ENCODE measurements around the gene WDR1.

Gene WDR1

GRCh38 chr4:10080589-10081217 is 35.9 kb downstream of the WDR1 start:
- WGBS, result 97% methylated on average over 10 of the region's 10 CpGs
- Histone ChIP-seq H3K4me3 (ENCODE audit: low read length) (no peak overlapping the region), H3K27ac (ENCODE audit: low read depth, low read length) (no peak overlapping the region), H3K36me3 (ENCODE audit: insufficient read depth, low read length) (peaks cover 99% of the 10 kb centered on the region), H3K9ac (ENCODE audit: low read depth, low read length) (no peak overlapping the region), H3K4me1 (ENCODE audit: insufficient read depth, low read length) (no peaks in the 10 kb centered on the region), H3K9me3 (ENCODE audit: insufficient read depth, low read depth, low read length) (no peaks in the 10 kb centered on the region), H3K27me3 (ENCODE audit: insufficient read depth, low read length) (no peaks in the 10 kb centered on the region)

GRCh38 chr4:10079912-10080588 is 36.5 kb downstream of the WDR1 start:
- Histone ChIP-seq H3K4me1 (ENCODE audit: insufficient read depth, low read length) (no peaks in the 10 kb centered on the region), H3K9ac (ENCODE audit: low read depth, low read length) (no peak overlapping the region), H3K4me3 (ENCODE audit: low read length) (no peak overlapping the region), H3K9me3 (ENCODE audit: insufficient read depth, low read depth, low read length) (no peaks in the 10 kb centered on the region), H3K36me3 (ENCODE audit: insufficient read depth, low read length) (peaks cover 99% of the 10 kb centered on the region), H3K27ac (ENCODE audit: low read depth, low read length) (no peak overlapping the region), H3K27me3 (ENCODE audit: insufficient read depth, low read length) (no peaks in the 10 kb centered on the region)
- 95% methylated on average over 8 of the region's 8 CpGs for WGBS

GRCh38 chr4:10079256-10079655 is 37.3 kb downstream of the WDR1 start:
- H3K27ac ChIP-seq (ENCODE audit: low read depth, low read length), result no peak overlapping the region
- no peaks in the 10 kb centered on the region for H3K9me3 ChIP-seq (ENCODE audit: insufficient read depth, low read depth, low read length)
- no peaks in the 10 kb centered on the region for H3K27me3 ChIP-seq (ENCODE audit: insufficient read depth, low read length)
- 89% methylated on average over 15 of the region's 15 CpGs for WGBS
- H3K9ac ChIP-seq (ENCODE audit: low read depth, low read length), result no peak overlapping the region
- H3K4me3 ChIP-seq (ENCODE audit: low read length), result no peak overlapping the region
- no peaks in the 10 kb centered on the region for H3K4me1 ChIP-seq (ENCODE audit: insufficient read depth, low read length)
- H3K36me3 ChIP-seq (ENCODE audit: insufficient read depth, low read length), result peaks cover 99% of the 10 kb centered on the region

GRCh38 chr4:10078481-10079233 is 37.9 kb downstream of the WDR1 start:
- Histone ChIP-seq H3K4me1 (ENCODE audit: insufficient read depth, low read length) (no peaks in the 10 kb centered on the region), H3K27me3 (ENCODE audit: insufficient read depth, low read length) (no peaks in the 10 kb centered on the region), H3K27ac (ENCODE audit: low read depth, low read length) (no peak overlapping the region), H3K4me3 (ENCODE audit: low read length) (no peak overlapping the region), H3K36me3 (ENCODE audit: insufficient read depth, low read length) (peaks cover 99% of the 10 kb centered on the region), H3K9ac (ENCODE audit: low read depth, low read length) (no peak overlapping the region), H3K9me3 (ENCODE audit: insufficient read depth, low read depth, low read length) (no peaks in the 10 kb centered on the region)
- WGBS, result 95% methylated on average over 26 of the region's 26 CpGs

GRCh38 chr4:10077483-10078335 is 38.9 kb downstream of the WDR1 start:
- Histone ChIP-seq H3K27ac (ENCODE audit: low read depth, low read length) (no peak overlapping the region), H3K4me3 (ENCODE audit: low read length) (no peak overlapping the region), H3K9ac (ENCODE audit: low read depth, low read length) (no peak overlapping the region), H3K36me3 (ENCODE audit: insufficient read depth, low read length) (peaks cover 99% of the 10 kb centered on the region), H3K27me3 (ENCODE audit: insufficient read depth, low read length) (no peaks in the 10 kb centered on the region), H3K4me1 (ENCODE audit: insufficient read depth, low read length) (no peaks in the 10 kb centered on the region), H3K9me3 (ENCODE audit: insufficient read depth, low read depth, low read length) (no peaks in the 10 kb centered on the region)
- WGBS, result 94% methylated on average over 38 of the region's 38 CpGs

- H3K27me3 ChIP-seq (ENCODE audit: insufficient read depth, low read length), result no peaks in the 10 kb centered on the region
- WGBS, result 90% methylated on average over 9 of the region's 9 CpGs
- H3K9me3 ChIP-seq (ENCODE audit: insufficient read depth, low read depth, low read length), result no peaks in the 10 kb centered on the region
- H3K27ac ChIP-seq (ENCODE audit: low read depth, low read length), result no peak overlapping the region
- H3K4me3 ChIP-seq (ENCODE audit: low read length), result no peak overlapping the region
- no peaks in the 10 kb centered on the region for H3K4me1 ChIP-seq (ENCODE audit: insufficient read depth, low read length)
- peaks cover 99% of the 10 kb centered on the region for H3K36me3 ChIP-seq (ENCODE audit: insufficient read depth, low read length)
- no peak overlapping the region for H3K9ac ChIP-seq (ENCODE audit: low read depth, low read length)
Observed at GRCh38 chr4:10077076-10077475, 39.5 kb downstream of the WDR1 start.

- no peak overlapping the region for H3K9ac ChIP-seq (ENCODE audit: low read depth, low read length)
- no peak overlapping the region for H3K4me3 ChIP-seq (ENCODE audit: low read length)
- no peaks in the 10 kb centered on the region for H3K27me3 ChIP-seq (ENCODE audit: insufficient read depth, low read length)
- no peaks in the 10 kb centered on the region for H3K9me3 ChIP-seq (ENCODE audit: insufficient read depth, low read depth, low read length)
- no peaks in the 10 kb centered on the region for H3K4me1 ChIP-seq (ENCODE audit: insufficient read depth, low read length)
- H3K27ac ChIP-seq (ENCODE audit: low read depth, low read length), result no peak overlapping the region
- H3K36me3 ChIP-seq (ENCODE audit: insufficient read depth, low read length), result peaks cover 90% of the 10 kb centered on the region
- 96% methylated on average over 11 of the region's 11 CpGs for WGBS
Observed at GRCh38 chr4:10075953-10076391, 40.6 kb downstream of the WDR1 start.

- H3K4me3 ChIP-seq (ENCODE audit: low read length), result no peak overlapping the region
- peaks cover 83% of the 10 kb centered on the region for H3K36me3 ChIP-seq (ENCODE audit: insufficient read depth, low read length)
- H3K27me3 ChIP-seq (ENCODE audit: insufficient read depth, low read length), result no peaks in the 10 kb centered on the region
- no peaks in the 10 kb centered on the region for H3K9me3 ChIP-seq (ENCODE audit: insufficient read depth, low read depth, low read length)
- no peaks in the 10 kb centered on the region for H3K4me1 ChIP-seq (ENCODE audit: insufficient read depth, low read length)
- WGBS, result 94% methylated on average over 20 of the region's 20 CpGs
- H3K9ac ChIP-seq (ENCODE audit: low read depth, low read length), result no peak overlapping the region
- no peak overlapping the region for H3K27ac ChIP-seq (ENCODE audit: low read depth, low read length)
Observed at GRCh38 chr4:10075158-10075863, 41.3 kb downstream of the WDR1 start.

- no peaks in the 10 kb centered on the region for H3K4me1 ChIP-seq (ENCODE audit: insufficient read depth, low read length)
- 95% methylated on average over 7 of the region's 7 CpGs for WGBS
- no peak overlapping the region for H3K4me3 ChIP-seq (ENCODE audit: low read length)
- H3K27me3 ChIP-seq (ENCODE audit: insufficient read depth, low read length), result no peaks in the 10 kb centered on the region
- no peak overlapping the region for H3K9ac ChIP-seq (ENCODE audit: low read depth, low read length)
- no peaks in the 10 kb centered on the region for H3K9me3 ChIP-seq (ENCODE audit: insufficient read depth, low read depth, low read length)
- peaks cover 77% of the 10 kb centered on the region for H3K36me3 ChIP-seq (ENCODE audit: insufficient read depth, low read length)
- no peak overlapping the region for H3K27ac ChIP-seq (ENCODE audit: low read depth, low read length)
Observed at GRCh38 chr4:10074767-10075105, 41.9 kb downstream of the WDR1 start.

GRCh38 chr4:10074076-10074766 is 42.4 kb downstream of the WDR1 start:
- H3K9ac ChIP-seq (ENCODE audit: low read depth, low read length), result no peak overlapping the region
- 96% methylated on average over 11 of the region's 13 CpGs for WGBS
- no peak overlapping the region for H3K4me3 ChIP-seq (ENCODE audit: low read length)
- no peaks in the 10 kb centered on the region for H3K4me1 ChIP-seq (ENCODE audit: insufficient read depth, low read length)
- H3K27ac ChIP-seq (ENCODE audit: low read depth, low read length), result no peak overlapping the region
- H3K9me3 ChIP-seq (ENCODE audit: insufficient read depth, low read depth, low read length), result no peaks in the 10 kb centered on the region
- peaks cover 72% of the 10 kb centered on the region for H3K36me3 ChIP-seq (ENCODE audit: insufficient read depth, low read length)
- no peaks in the 10 kb centered on the region for H3K27me3 ChIP-seq (ENCODE audit: insufficient read depth, low read length)

Measured in HUES64 (cell line).